Vagina (tissue), 2 donors: ENCODE data around the gene NUDT16L1. TPM values are rescaled to one million over a fixed set of nuclear protein-coding genes. Genes with fewer than 3 reads are reported as not detected.

Experiments
- DNase-seq, 2 donors: peaks; one replicate each; pipeline ENCODE4 v3.0.0-alpha.2; 2017; ENCODE audit errors: extremely low spot score in 2 of 2
- H3K27ac ChIP-seq: fragments of 200-600 bp; sonication (generic); one replicate; pipeline ENCODE4 v1.5.1; 2019
- H3K27me3 ChIP-seq: fragments of 200-600 bp; sonication (generic); one replicate; pipeline ENCODE4 v1.5.1; 2019
- H3K36me3 ChIP-seq, 2 donors: fragments of 200-600 bp; sonication (generic); one replicate each; pipeline ENCODE4 v1.5.1; 2017 to 2019
- H3K4me1 ChIP-seq: fragments of 200-600 bp; sonication (generic); one replicate; pipeline ENCODE4 v1.5.1; 2019
- H3K4me3 ChIP-seq, 2 donors: fragments of 200-600 bp; sonication (generic); 1 replicate in 1 of 2; 2 replicates in 1 of 2; pipeline ENCODE4 v1.5.1; 2016 to 2019
- H3K9me3 ChIP-seq: fragments of 200-600 bp; sonication (generic); one replicate; pipeline ENCODE4 v1.5.1; 2019
- POLR2A ChIP-seq, 2 donors: fragments of 450-650 bp; IDR thresholded peaks; one replicate each; pipeline ENCODE4 v1.6.1; 2017; ENCODE audit warnings: antibody characterized with exemption in 2 of 2, mild to moderate bottlenecking in 2 of 2, moderate library complexity in 2 of 2
- POLR2AphosphoS5 ChIP-seq, 2 donors: sonication (generic); formaldehyde crosslinking; IDR thresholded peaks; one replicate each; pipeline ENCODE4 v1.9.0; 2017; ENCODE audit warnings: antibody characterized with exemption in 2 of 2, mild to moderate bottlenecking in 2 of 2, low read depth in 1 of 2; ENCODE audit not compliant: insufficient read depth in 1 of 2
- intact Hi-C: fragments of 100-400 bp; cut with DNase I; formaldehyde crosslinking; loops from one replicate; pipeline ENCODE4 v1.15.1; 2023
- total RNA-seq: library from RNA; depleted of rRNA; stranded (reverse); fragments of >200 nt; gene quantifications from one replicate; pipeline ENCODE4 v1.2.3, GENCODE V29; 2016
- TF ChIP-seq, protein P1 (sequence below), 3 experiments: fragments of 450-650 bp in 2 of 3; fragments of 200-600 bp in 1 of 3; sonication (generic) in 1 of 3; IDR thresholded peaks; one replicate each; pipeline ENCODE4 v1.5.1; 2017 to 2019; ENCODE audit warnings: antibody characterized with exemption in 3 of 3, mild to moderate bottlenecking in 2 of 3, moderate library complexity in 2 of 3

The NUDT16L1 gene
- total RNA-seq, 1 donor from 2014 or later: 28.5 TPM

DNA sequence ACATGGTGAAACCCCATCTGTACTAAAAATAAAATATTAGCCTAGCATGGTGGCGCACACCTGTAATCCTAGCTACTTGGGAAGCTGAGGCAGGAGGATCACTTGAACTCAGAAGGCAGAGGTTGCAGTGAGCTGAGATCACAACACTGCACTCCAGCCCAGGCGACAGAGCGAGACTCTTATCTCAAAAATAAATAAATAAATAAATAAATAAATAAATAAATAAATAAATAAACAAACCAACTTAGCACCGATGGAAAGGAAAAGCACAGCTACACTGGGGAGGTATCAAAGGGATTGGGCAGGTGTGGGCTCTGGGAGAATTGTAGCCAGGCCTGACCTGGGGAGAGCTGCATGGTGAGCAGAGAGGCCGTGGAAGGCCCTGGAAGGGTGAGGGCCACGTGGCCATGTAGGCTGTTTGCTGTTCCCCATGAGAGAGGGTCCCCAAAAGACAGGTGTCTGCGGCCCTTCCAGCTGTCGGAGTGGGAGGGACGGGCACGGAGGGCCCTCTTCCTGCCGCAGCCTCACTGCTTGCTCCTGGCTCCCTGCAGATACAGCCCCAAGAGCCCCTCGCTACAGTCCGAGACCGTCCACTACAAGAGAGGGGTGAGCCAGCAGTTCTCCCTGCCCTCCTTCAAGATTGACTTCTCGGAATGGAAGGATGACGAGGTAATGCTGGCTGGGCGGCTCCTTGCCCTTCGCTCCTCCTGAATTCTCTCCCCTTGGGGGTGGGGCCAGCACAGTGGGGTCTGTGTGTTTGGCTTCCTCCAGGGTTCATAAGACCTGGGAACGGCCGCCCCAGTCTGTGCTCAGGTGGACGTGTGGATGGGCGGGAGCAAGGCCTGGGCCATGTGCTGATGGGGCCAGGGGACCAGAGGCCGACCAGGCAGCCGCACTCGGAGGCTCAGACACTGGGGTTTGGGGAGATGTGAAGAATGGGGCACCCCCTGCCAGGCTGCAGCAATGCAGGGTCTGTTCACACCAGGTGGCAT lies 36.4 kb upstream of the NUDT16L1 start:
- no peak overlapping the region for H3K27ac ChIP-seq
- intact Hi-C loops: no loop called here
- no peak overlapping the region for H3K4me3 ChIP-seq
- H3K4me1 ChIP-seq: peaks cover 15% of the 10 kb centered on the region
- H3K27me3 ChIP-seq: no peaks in the 10 kb centered on the region
- TF ChIP-seq POLR2AphosphoS5 (IDR thresholded peaks at IDR 0.05; ENCODE audit: insufficient read depth in 1 of 2, low read depth in 1 of 2): no peak
- no peak for TF ChIP-seq POLR2A (IDR thresholded peaks at IDR 0.05)
- H3K36me3 ChIP-seq: peaks cover 3 to 41% of the 10 kb centered on the region in 2 donors
- no peak for DNase-seq
- H3K9me3 ChIP-seq: no peaks in the 10 kb centered on the region

DNA sequence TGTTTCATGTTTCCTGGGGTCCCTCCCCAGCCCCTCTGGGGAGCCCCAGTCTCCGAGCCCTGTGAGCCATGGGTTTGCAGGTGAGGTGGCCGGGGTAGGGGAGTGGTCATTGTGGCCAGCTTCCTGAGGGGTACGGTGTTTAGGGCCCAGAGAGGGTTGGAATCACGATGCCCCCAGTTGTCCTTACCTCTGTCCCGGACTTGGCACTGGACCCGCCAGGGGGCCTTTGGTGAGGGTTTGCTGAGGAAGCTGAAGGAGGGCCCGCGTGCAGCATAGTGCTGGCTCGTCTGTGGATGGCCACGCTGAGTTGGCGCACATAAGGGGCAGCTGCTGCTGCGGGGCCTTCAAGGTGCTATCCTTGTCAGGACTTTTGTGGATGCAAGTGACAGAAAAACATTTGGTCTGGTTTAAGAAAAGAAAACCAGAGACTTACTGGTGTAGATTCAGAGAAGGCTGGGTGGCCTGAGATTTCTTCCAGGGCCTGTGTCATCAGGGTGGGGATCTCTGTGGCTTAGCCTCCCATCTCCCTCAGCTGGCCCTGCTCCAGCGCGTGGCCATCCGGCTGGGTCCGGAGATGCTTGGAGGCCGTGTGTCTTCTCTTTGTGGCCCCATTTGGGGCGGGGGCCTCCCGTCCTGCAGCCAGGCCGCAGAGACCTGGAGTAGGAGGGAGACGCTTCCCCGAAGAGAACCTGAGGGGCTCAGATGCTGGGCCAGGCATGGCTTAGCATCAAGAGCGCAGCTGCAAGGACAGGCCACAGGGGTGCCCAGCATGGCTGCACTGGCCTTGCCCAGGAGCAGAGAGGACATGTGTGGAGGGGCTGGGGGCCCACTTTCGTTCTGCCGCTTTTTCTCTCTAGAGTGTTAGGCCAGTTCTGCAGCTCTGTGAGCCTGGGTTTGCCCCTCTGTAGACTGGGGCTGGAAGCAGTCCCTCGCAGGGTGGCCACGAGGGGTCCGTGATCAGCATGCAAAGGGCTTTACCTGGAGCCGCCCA lies 33.7 kb upstream of the NUDT16L1 start:
- intact Hi-C loops: no loop called here
- Histone ChIP-seq H3K27ac (no peak overlapping the region), H3K36me3 (peaks cover 0 to 15% of the 10 kb centered on the region in 2 donors)

DNA sequence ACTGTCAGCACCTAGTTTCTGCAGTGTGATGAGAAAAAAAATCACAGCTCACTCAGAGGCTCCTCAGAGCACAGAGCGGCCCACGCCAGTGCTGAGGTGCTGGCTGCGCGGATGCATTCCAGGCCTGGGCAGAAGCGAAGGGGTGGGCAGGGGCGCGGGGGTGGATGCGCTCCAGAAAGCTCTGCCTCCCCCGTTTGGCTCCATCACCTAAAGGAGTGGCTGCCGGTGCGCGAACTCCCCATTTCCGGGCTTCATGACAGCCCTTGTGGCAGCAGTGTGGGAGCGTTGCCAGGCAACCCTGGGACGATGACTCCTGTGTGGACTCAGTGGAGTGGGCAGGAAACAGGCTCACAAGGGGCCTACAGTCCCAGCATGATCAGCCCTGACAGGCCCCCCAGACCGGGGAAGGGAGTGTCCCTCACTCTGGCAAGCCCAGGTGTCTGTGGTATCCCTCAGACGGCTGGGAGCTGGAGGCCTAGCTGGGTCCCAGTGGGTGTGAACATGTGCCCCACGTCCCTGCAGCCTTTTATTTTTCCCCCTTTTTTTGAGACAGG lies 32.8 kb upstream of the NUDT16L1 start:
- peaks cover 33% of the 10 kb centered on the region for H3K4me1 ChIP-seq
- TF ChIP-seq, protein P1, sequence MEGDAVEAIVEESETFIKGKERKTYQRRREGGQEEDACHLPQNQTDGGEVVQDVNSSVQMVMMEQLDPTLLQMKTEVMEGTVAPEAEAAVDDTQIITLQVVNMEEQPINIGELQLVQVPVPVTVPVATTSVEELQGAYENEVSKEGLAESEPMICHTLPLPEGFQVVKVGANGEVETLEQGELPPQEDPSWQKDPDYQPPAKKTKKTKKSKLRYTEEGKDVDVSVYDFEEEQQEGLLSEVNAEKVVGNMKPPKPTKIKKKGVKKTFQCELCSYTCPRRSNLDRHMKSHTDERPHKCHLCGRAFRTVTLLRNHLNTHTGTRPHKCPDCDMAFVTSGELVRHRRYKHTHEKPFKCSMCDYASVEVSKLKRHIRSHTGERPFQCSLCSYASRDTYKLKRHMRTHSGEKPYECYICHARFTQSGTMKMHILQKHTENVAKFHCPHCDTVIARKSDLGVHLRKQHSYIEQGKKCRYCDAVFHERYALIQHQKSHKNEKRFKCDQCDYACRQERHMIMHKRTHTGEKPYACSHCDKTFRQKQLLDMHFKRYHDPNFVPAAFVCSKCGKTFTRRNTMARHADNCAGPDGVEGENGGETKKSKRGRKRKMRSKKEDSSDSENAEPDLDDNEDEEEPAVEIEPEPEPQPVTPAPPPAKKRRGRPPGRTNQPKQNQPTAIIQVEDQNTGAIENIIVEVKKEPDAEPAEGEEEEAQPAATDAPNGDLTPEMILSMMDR (IDR thresholded peaks at IDR 0.05): no peak
- TF ChIP-seq POLR2AphosphoS5 (IDR thresholded peaks at IDR 0.05; ENCODE audit: insufficient read depth in 1 of 2, low read depth in 1 of 2): peak in 1 of 2 donors; percentile 20
- no peak overlapping the region for H3K27ac ChIP-seq
- no peaks in the 10 kb centered on the region for H3K27me3 ChIP-seq
- no peak overlapping the region for H3K4me3 ChIP-seq
- intact Hi-C loops: no loop called here
- H3K9me3 ChIP-seq: no peaks in the 10 kb centered on the region
- no peak for DNase-seq
- peaks cover 0 to 11% of the 10 kb centered on the region in 2 donors for H3K36me3 ChIP-seq

More for the DNA sequence above, 33.7 kb upstream of the NUDT16L1 start:
- no peaks in the 10 kb centered on the region for H3K9me3 ChIP-seq
- H3K4me3 ChIP-seq: no peak overlapping the region
- TF ChIP-seq POLR2A (IDR thresholded peaks at IDR 0.05): no peak
- no peak for TF ChIP-seq POLR2AphosphoS5 (IDR thresholded peaks at IDR 0.05; ENCODE audit: insufficient read depth in 1 of 2, low read depth in 1 of 2)
- TF ChIP-seq, protein P1 (IDR thresholded peaks at IDR 0.05): no peak
- peaks cover 27% of the 10 kb centered on the region for H3K4me1 ChIP-seq
- no peak for DNase-seq
- H3K27me3 ChIP-seq: no peaks in the 10 kb centered on the region

DNA sequence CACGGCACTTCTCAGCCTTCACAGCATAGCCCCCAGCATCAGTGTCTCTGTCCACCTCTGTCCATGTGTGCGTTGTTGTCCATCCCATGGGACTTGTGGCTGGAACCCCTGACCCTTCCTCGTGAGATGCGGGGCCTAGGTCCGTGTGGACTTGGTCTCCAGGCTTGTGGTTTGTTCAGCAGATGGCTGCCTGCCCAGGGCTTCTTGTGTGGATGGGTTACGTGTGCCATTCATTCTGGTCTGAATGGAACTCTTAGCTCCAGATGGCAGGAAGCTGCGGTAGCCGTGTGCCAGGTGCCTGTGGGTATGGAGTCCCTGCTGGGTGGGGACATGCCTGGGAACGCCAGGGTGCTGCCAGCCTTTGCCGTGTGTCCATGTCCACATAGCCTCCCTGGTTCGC lies 31.7 kb upstream of the NUDT16L1 start:
- intact Hi-C loops: no loop called here
- TF ChIP-seq POLR2AphosphoS5 (IDR thresholded peaks at IDR 0.05; ENCODE audit: insufficient read depth in 1 of 2, low read depth in 1 of 2) (no peak), POLR2A (IDR thresholded peaks at IDR 0.05) (no peak)
- TF ChIP-seq, protein P1 (IDR thresholded peaks at IDR 0.05): no peak
- peaks cover 0 to 6% of the 10 kb centered on the region in 2 donors for H3K36me3 ChIP-seq

DNA sequence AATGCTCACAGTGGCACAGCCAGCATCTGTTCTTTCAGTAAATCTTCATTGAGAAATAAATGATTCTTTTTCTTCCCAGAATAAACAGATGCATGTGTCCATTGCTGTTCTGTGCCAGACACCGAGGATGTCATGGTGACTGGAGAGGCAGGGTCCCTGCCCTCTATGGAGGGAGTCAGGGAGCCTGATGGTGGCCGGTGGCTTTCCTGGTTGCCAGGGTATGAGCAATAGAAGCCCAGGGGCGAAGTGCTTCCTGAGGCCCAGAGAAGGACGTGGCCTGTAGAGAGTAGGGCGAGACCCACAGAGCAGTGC lies 29.9 kb upstream of the NUDT16L1 start:
- Histone ChIP-seq H3K27me3 (no peaks in the 10 kb centered on the region), H3K9me3 (no peaks in the 10 kb centered on the region), H3K4me1 (peaks cover 33% of the 10 kb centered on the region), H3K36me3 (peaks cover 0 to 21% of the 10 kb centered on the region in 2 donors), H3K27ac (no peak overlapping the region), H3K4me3 (no peak overlapping the region)
- intact Hi-C loops: no loop called here
- DNase-seq: no peak
- TF ChIP-seq POLR2AphosphoS5 (IDR thresholded peaks at IDR 0.05; ENCODE audit: insufficient read depth in 1 of 2, low read depth in 1 of 2): no peak
- TF ChIP-seq, protein P1 (IDR thresholded peaks at IDR 0.05): no peak
- TF ChIP-seq POLR2A (IDR thresholded peaks at IDR 0.05): no peak

More for the DNA sequence above, 31.7 kb upstream of the NUDT16L1 start:
- no peak for DNase-seq
- Histone ChIP-seq H3K27ac (no peak overlapping the region), H3K4me1 (peaks cover 33% of the 10 kb centered on the region), H3K27me3 (no peaks in the 10 kb centered on the region), H3K4me3 (no peak overlapping the region), H3K9me3 (no peaks in the 10 kb centered on the region)
